ENCODE results near the gene DCXR.

The DCXR gene

GRCh38 chr17:81992306-81993102, 45.0 kb downstream of the DCXR start:
- no peak overlapping the region for H3K4me3 Mint-ChIP-seq
- H3K9me3 Mint-ChIP-seq, result no peaks in the 10 kb centered on the region
- H3K27me3 Mint-ChIP-seq, result no peaks in the 10 kb centered on the region
- H3K27ac Mint-ChIP-seq, result no peak overlapping the region
- peaks cover 3% of the 10 kb centered on the region for H3K4me1 Mint-ChIP-seq (ENCODE audit: low read depth)
- peaks cover 25% of the 10 kb centered on the region for H3K36me3 Mint-ChIP-seq (ENCODE audit: low read depth)
- no peak for DNase-seq

DNA sequence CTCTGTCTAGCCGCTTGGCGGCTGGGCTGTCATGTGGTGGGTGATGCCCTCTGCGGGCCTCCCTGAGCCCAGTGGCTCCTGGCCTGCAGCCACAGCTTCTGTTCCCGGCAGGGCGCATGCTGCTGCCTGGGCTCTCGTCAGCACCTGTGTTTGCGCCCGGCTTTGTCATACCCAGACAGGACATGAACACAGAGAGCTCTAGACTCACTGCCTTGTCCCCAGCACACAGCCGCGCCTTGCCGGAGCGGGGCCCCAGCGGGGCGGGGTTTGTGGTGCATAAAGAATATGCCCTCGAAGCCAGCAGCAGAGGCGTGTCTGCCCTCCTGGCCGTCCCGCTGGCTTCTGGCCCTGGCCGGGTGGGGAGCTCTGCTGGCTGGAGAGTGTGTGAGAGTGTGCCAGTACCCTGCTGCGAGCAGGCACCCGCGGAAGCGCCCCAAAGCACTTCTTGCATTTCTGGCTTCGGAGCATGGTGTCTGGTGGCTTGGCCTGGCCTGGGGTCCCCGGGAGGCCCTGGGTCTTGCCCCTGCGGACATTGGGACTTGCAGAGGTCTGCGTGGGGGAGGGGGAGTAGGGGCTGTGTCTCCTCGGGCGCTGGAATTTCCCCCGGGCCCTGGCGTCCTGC, 45.7 kb downstream of the DCXR start:
- no peak for DNase-seq
- peaks cover 3% of the 10 kb centered on the region for H3K4me1 Mint-ChIP-seq (ENCODE audit: low read depth)
- no peak overlapping the region for H3K27ac Mint-ChIP-seq
- peaks cover 27% of the 10 kb centered on the region for H3K36me3 Mint-ChIP-seq (ENCODE audit: low read depth)
- H3K27me3 Mint-ChIP-seq, result no peaks in the 10 kb centered on the region
- no peak overlapping the region for H3K4me3 Mint-ChIP-seq
- no peaks in the 10 kb centered on the region for H3K9me3 Mint-ChIP-seq

- H3K4me1 Mint-ChIP-seq (ENCODE audit: low read depth), result peaks cover 3% of the 10 kb centered on the region
- DNase-seq, result no peak
- H3K4me3 Mint-ChIP-seq, result no peak overlapping the region
- no peaks in the 10 kb centered on the region for H3K9me3 Mint-ChIP-seq
- peaks cover 29% of the 10 kb centered on the region for H3K36me3 Mint-ChIP-seq (ENCODE audit: low read depth)
- H3K27ac Mint-ChIP-seq, result no peak overlapping the region
- no peaks in the 10 kb centered on the region for H3K27me3 Mint-ChIP-seq
These were observed 46.4 kb downstream of the DCXR start for GRCh38 chr17:81990836-81991683.

DNA sequence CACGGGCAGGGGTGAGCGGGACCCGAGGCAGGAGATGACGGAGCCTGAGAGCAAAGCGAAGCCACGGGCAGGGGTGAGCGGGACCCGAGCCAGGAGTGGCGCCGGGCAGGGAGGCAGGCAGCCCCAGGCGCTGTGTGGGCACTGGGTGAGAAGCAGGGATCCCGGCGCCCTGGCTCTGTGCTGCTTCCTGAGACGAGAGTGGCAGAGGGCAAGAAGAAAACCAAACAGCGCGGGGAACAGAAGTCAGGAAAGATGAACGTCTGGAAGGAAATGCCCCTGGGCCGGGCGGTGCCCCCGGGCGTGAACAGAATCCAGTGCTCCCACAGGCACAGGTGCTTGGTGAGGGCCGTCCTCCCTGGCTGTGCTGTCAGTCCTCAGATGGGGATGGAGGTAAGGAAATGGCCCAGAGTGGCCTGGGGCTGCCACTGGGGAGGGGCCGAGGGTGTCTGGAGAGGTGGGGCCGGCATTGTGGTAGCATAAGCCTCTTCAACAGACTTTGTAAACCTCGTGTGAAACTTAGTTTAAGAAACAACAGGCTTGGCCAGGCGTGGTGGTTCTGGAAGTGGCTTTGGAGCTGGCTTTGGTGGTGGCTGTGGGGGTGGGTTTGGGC, 50.2 kb downstream of the DCXR start:
- DNase-seq, result no peak
- Mint-ChIP-seq H3K4me1 (ENCODE audit: low read depth) (peaks cover 8% of the 10 kb centered on the region), H3K27me3 (no peaks in the 10 kb centered on the region), H3K27ac (no peak overlapping the region), H3K9me3 (no peaks in the 10 kb centered on the region), H3K36me3 (ENCODE audit: low read depth) (peaks cover 52% of the 10 kb centered on the region), H3K4me3 (no peak overlapping the region)

- Mint-ChIP-seq H3K9me3 (no peaks in the 10 kb centered on the region), H3K36me3 (ENCODE audit: low read depth) (peaks cover 54% of the 10 kb centered on the region), H3K4me3 (no peak overlapping the region), H3K4me1 (ENCODE audit: low read depth) (peaks cover 8% of the 10 kb centered on the region), H3K27me3 (no peaks in the 10 kb centered on the region), H3K27ac (no peak overlapping the region)
- no peak for DNase-seq
These were observed 50.9 kb downstream of the DCXR start for GRCh38 chr17:81986606-81987005.

Measured in activated T-cell treated with anti-CD3 and anti-CD28 coated beads, Interleukin-2, amount 50 U/mL, for 24 hours (primary cell).